ENCODE measurements around the gene CST7.

Gene CST7

DNA sequence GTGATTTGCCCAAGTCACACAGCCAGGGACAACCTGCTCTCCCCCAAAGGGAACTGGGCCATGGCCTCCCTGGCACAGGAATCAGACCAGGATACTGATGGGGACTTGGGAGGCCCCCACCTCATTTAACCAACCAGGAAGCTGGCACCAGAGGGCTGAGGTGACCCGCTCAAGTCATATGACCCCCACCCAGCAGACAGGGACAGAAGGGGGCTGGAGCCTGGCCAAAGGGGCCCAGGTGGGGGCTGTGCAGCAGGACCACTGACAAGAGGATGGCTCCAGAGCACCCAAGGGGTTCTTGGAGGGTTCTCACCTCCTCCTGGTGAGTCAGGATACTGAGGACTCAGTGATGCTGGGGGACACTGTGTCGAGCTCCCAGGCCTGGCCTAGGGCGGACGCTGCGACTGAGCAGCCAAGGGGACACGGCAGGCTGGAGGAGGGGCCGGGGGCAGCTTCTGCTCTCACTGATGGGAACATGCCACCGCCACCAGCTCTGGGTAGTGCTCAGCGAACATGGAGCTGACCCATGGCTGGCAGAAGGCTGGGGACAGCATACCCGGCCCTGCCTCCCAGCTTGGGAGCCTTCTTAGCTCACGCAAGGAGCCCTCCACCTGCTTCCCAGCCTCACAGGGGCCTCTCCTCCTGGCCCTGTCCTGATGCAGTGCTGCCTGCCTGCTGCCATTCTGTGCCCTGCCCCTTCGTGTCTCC is 1.2 kb downstream of the CST7 start:
- TF ChIP-seq SIN3A (IDR thresholded peaks at IDR 0.05; ENCODE audit: borderline replicate concordance, insufficient read depth, low read length) (no peak), POLR2AphosphoS5 (IDR thresholded peaks at IDR 0.05; ENCODE audit: low read depth, low read length) (no peak), FOXP2 (optimal IDR thresholded peaks at IDR 0.05; ENCODE audit: borderline replicate concordance, extremely low read depth, extremely low read length, insufficient read depth) (no peak), TAF1 (IDR thresholded peaks at IDR 0.05; ENCODE audit: borderline replicate concordance, insufficient read depth, low read length) (no peak)
- TF ChIP-seq, protein P1, sequence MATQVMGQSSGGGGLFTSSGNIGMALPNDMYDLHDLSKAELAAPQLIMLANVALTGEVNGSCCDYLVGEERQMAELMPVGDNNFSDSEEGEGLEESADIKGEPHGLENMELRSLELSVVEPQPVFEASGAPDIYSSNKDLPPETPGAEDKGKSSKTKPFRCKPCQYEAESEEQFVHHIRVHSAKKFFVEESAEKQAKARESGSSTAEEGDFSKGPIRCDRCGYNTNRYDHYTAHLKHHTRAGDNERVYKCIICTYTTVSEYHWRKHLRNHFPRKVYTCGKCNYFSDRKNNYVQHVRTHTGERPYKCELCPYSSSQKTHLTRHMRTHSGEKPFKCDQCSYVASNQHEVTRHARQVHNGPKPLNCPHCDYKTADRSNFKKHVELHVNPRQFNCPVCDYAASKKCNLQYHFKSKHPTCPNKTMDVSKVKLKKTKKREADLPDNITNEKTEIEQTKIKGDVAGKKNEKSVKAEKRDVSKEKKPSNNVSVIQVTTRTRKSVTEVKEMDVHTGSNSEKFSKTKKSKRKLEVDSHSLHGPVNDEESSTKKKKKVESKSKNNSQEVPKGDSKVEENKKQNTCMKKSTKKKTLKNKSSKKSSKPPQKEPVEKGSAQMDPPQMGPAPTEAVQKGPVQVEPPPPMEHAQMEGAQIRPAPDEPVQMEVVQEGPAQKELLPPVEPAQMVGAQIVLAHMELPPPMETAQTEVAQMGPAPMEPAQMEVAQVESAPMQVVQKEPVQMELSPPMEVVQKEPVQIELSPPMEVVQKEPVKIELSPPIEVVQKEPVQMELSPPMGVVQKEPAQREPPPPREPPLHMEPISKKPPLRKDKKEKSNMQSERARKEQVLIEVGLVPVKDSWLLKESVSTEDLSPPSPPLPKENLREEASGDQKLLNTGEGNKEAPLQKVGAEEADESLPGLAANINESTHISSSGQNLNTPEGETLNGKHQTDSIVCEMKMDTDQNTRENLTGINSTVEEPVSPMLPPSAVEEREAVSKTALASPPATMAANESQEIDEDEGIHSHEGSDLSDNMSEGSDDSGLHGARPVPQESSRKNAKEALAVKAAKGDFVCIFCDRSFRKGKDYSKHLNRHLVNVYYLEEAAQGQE (IDR thresholded peaks at IDR 0.05; ENCODE audit: insufficient read depth in 1 of 2, low read depth in 2 of 2, low read length in 2 of 2), result no peak

DNA sequence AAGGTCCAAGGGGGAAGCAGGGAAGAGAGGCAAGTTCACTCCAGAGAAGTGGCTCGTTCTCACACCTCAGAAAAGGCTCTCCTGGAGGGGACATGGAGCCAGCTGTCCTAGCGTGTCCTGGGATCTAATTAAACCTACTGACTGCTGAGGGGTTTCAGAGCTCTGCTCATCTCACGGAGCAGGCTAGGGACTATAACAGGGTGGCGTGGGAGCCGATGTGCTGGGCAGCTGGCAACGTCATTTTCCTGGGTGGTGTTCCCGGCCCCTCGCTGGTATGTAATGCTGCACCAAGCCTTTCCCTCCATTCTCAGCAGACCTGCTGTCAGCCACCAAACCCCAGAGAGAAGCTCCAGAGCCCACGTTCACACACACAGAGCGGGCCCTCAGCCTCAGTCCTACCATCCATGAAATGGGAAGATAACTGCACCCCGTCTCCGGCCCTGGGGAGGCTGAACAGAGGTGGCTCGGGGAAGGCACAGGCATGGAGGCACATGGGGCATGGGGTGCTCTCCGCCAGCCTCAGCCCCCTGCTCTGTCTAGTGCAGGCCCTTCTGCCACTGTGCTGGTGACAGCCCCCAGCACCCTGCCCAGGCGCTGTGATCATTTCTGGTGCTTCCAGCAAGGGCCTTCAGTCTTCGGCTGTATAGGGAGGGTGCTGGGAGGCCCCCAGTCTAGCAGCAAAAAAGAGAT is 1.9 kb downstream of the CST7 start:
- TF ChIP-seq POLR2AphosphoS5 (IDR thresholded peaks at IDR 0.05; ENCODE audit: low read depth, low read length) (no peak), SIN3A (IDR thresholded peaks at IDR 0.05; ENCODE audit: borderline replicate concordance, insufficient read depth, low read length) (no peak), FOXP2 (optimal IDR thresholded peaks at IDR 0.05; ENCODE audit: borderline replicate concordance, extremely low read depth, extremely low read length, insufficient read depth) (no peak), TAF1 (IDR thresholded peaks at IDR 0.05; ENCODE audit: borderline replicate concordance, insufficient read depth, low read length) (no peak)
- TF ChIP-seq, protein P1 (IDR thresholded peaks at IDR 0.05; ENCODE audit: insufficient read depth in 1 of 2, low read depth in 2 of 2, low read length in 2 of 2), result no peak

DNA sequence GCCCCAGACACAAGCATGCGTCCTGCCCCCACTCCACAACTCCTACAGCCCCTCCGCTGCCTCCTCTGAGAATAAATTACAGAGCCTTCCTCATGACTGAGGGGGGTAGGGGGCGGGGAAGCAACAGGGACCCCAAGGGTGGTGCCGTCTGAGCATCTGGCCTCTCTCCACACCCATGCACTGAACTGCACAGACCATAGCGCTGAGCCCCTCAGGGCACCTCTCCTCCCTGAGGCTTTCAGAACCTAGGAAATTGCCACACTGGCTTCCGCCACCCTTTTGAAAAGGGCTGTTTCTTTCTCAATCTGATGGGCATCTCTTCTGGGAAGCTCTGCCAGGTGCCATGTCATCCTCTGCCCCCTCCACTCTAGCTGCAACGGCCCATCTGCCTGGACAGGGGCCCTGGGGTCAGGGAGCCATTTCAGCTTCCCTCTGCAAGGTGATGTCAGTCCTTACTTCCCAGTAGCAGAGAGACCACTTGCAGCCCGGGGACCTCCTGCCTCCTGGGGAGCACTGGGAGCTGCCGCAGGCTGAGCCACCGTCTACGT is 2.5 kb downstream of the CST7 start:
- TF ChIP-seq, protein P1 (IDR thresholded peaks at IDR 0.05; ENCODE audit: insufficient read depth in 1 of 2, low read depth in 2 of 2, low read length in 2 of 2), result no peak
- TF ChIP-seq FOXP2 (optimal IDR thresholded peaks at IDR 0.05; ENCODE audit: borderline replicate concordance, extremely low read depth, extremely low read length, insufficient read depth) (no peak), POLR2AphosphoS5 (IDR thresholded peaks at IDR 0.05; ENCODE audit: low read depth, low read length) (no peak), SIN3A (IDR thresholded peaks at IDR 0.05; ENCODE audit: borderline replicate concordance, insufficient read depth, low read length) (no peak), TAF1 (IDR thresholded peaks at IDR 0.05; ENCODE audit: borderline replicate concordance, insufficient read depth, low read length) (no peak)

DNA sequence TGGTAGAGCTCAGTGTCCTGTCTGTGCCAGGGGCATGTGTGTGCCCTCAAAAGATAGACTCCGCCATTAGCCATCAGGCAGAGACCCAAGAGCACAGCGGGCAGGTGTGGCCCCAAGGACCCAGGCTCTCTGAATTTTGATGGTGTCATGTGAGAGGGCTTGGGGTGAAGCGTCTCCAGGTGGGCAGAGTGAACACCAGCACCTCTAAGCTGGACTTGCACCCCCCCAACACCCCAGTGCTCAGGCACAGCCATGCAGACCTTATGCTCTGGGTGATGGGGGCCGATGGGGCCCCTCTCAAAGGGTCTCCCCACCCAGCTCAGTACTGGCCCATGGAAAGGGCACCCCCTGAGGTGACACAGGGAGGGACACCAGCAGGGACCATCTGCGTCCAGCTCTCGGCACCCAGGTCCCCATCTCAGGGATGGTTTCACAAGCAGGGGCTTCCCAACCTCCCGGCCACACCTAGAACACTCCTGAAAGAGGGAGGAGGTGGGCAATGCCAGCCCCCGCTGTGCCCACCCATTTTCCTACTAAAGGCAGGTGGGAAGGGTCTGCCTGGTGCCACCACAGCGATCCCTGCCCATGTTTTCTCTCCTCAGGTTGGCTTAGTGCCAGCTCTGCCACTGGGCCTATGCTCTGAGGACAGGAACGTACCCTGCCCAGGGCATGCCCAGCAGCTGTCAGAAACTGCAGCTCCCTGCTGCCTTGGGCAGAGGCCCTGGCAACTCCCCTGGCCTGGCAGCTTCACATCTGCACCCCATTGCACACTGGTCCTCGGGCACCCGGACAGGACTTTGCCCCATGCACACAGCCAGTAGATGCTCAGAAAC is 3.5 kb downstream of the CST7 start:
- TF ChIP-seq POLR2AphosphoS5 (IDR thresholded peaks at IDR 0.05; ENCODE audit: low read depth, low read length) (no peak), TAF1 (IDR thresholded peaks at IDR 0.05; ENCODE audit: borderline replicate concordance, insufficient read depth, low read length) (no peak), SIN3A (IDR thresholded peaks at IDR 0.05; ENCODE audit: borderline replicate concordance, insufficient read depth, low read length) (no peak), FOXP2 (optimal IDR thresholded peaks at IDR 0.05; ENCODE audit: borderline replicate concordance, extremely low read depth, extremely low read length, insufficient read depth) (no peak)
- TF ChIP-seq, protein P1 (IDR thresholded peaks at IDR 0.05; ENCODE audit: insufficient read depth in 1 of 2, low read depth in 2 of 2, low read length in 2 of 2), result no peak

Measured in PFSK-1 (cell line).